Upper lobe of left lung (tissue), 6 donors: ENCODE results near the gene RAB11FIP4. TPM values are rescaled to one million over a fixed set of nuclear protein-coding genes. Genes with fewer than 3 reads are reported as not detected.
A peak's percentile ranks its signal among the peaks of the same experiment; 100 is the strongest.

ENCODE experiments used
- ATAC-seq, 2 donors: fragments of 200-7000 bp; cut with Tn5 transposase; one replicate each; pipeline ENCODE4 v1.9.1; 2022; ENCODE audit warnings: mild to moderate bottlenecking in 2 of 2, moderate library complexity in 2 of 2; ENCODE audit not compliant: low FRiP score in 2 of 2
- DNase-seq, 2 donors: peaks; one replicate each; pipeline ENCODE4 v3.0.0-alpha.2; 2019 to 2020
- H3K27ac ChIP-seq, 4 donors: fragments of 200-600 bp; sonication (generic); one replicate each; pipeline ENCODE4 v1.5.1; 2016 to 2019
- H3K27me3 ChIP-seq, 4 donors: fragments of 200-600 bp; sonication (generic); one replicate each; pipeline ENCODE4 v1.5.1; 2017 to 2019
- H3K36me3 ChIP-seq, 4 donors: fragments of 200-600 bp; sonication (generic); one replicate each; pipeline ENCODE4 v1.5.1; 2016 to 2019
- H3K4me1 ChIP-seq, 4 donors: fragments of 200-600 bp; sonication (generic); one replicate each; pipeline ENCODE4 v1.5.1; 2018 to 2019
- H3K4me3 ChIP-seq, 4 donors: fragments of 200-600 bp; sonication (generic); one replicate each; pipeline ENCODE4 v1.5.1; 2017 to 2019; ENCODE audit warnings: mild to moderate bottlenecking in 2 of 4, moderate library complexity in 1 of 4
- H3K9me3 ChIP-seq, 4 donors: fragments of 200-600 bp; sonication (generic); one replicate each; pipeline ENCODE4 v1.5.1; 2018 to 2019
- EP300 ChIP-seq, 4 donors: sonication (generic); formaldehyde crosslinking; IDR thresholded peaks; one replicate each; pipeline ENCODE4 v1.5.1; 2017; ENCODE audit warnings: antibody characterized with exemption in 4 of 4, control low read depth in 2 of 4
- POLR2A ChIP-seq, 4 donors: fragments of 450-650 bp; IDR thresholded peaks; one replicate each; pipeline ENCODE4 v1.5.1; 2016 to 2017; ENCODE audit warnings: antibody characterized with exemption in 4 of 4, mild to moderate bottlenecking in 2 of 4
- POLR2AphosphoS5 ChIP-seq, 2 donors: sonication (generic); formaldehyde crosslinking; IDR thresholded peaks; one replicate each; pipeline ENCODE4 v1.5.1; 2017; ENCODE audit warnings: antibody characterized with exemption in 2 of 2
- WGBS, 2 donors: methylation state at CpG; one replicate each; pipeline ENCODE4 v1.1.5; 2017 to 2018; 5-methylcytosine and 5-hydroxymethylcytosine counted together
- total RNA-seq, 6 donors: library from RNA; depleted of rRNA in 4 of 6; stranded (reverse); fragments of >200 nt in 4 of 6; gene quantifications; one replicate each; pipeline versions ENCODE4 v1.1.0 to v1.2.1, GENCODE V29; 2016 to 2021
- TF ChIP-seq, protein P1 (sequence below), 6 experiments: fragments of 450-650 bp in 4 of 6; fragments of 200-600 bp in 2 of 6; sonication (generic) in 2 of 6; IDR thresholded peaks; one replicate each; pipeline ENCODE4 v1.5.1; 2016 to 2019; ENCODE audit warnings: antibody characterized with exemption in 6 of 6
- donor health status: DM: no; HTN: no; CAD: no; lungs with moderate emphysema.
- donor health status: DM: no; HTN: yes; CAD: no; lungs with severe emphysema.

RAB11FIP4 gene
- total RNA-seq, 6 donors from 2014 or later = 15.2 to 36.1 (median 23.3) TPM

GRCh38 chr17:31583772-31584356 lies 192.4 kb downstream of the RAB11FIP4 start:
- no peak for DNase-seq
- Histone ChIP-seq H3K4me3 (no peak overlapping the region), H3K9me3 (no peaks in the 10 kb centered on the region), H3K27me3 (no peaks in the 10 kb centered on the region), H3K36me3 (no peaks in the 10 kb centered on the region), H3K27ac (no peak overlapping the region), H3K4me1 (peaks cover 36 to 40% (median 38%) of the 10 kb centered on the region in 4 donors)
- WGBS, 2 donors = 68 to 81% methylated on average over 7 of the region's 7 CpGs
- no peak for ATAC-seq
- TF ChIP-seq, protein P1, sequence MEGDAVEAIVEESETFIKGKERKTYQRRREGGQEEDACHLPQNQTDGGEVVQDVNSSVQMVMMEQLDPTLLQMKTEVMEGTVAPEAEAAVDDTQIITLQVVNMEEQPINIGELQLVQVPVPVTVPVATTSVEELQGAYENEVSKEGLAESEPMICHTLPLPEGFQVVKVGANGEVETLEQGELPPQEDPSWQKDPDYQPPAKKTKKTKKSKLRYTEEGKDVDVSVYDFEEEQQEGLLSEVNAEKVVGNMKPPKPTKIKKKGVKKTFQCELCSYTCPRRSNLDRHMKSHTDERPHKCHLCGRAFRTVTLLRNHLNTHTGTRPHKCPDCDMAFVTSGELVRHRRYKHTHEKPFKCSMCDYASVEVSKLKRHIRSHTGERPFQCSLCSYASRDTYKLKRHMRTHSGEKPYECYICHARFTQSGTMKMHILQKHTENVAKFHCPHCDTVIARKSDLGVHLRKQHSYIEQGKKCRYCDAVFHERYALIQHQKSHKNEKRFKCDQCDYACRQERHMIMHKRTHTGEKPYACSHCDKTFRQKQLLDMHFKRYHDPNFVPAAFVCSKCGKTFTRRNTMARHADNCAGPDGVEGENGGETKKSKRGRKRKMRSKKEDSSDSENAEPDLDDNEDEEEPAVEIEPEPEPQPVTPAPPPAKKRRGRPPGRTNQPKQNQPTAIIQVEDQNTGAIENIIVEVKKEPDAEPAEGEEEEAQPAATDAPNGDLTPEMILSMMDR (IDR thresholded peaks at IDR 0.05) = no peak
- TF ChIP-seq EP300 (IDR thresholded peaks at IDR 0.05) = no peak

DNA sequence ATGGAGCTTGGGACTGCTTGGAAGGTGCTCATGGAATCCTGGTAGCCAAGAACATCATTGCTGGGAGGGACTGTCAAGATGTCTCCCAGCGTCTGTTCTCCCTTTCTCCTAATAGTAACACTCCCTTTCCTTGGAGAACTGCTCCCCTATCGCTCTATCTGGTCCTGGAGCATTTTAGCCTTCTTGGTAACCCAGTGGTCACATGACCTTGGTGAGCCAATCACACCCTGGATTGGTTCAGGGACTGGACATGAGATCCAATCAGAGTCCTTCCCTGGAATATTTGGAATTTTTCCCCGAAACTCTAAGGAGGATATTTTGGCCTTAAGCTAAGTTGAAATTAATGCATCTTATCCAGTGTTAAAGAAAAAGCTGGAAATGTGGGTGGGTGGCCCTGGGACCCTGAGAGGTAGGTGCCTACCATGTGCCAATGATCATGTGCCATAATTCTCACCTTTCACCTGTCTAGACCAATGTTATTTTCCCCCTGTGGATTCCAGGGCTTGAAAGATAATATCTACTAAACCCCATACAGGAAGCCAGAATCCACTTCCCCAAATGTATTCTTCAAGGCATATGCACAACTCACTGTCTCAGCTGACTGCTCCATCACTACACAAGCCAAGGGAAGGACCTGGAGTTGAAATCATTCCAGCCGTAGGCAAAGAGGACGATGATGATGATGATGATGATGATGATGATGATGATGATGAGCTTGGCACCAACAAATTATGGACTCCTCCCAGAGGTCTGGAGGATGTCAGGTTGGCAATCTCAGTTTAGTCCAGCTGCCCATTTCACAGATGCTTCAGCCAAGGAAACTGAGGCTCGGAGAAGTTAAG lies 193.2 kb downstream of the RAB11FIP4 start:
- no peak overlapping the region for H3K4me3 ChIP-seq
- no peaks in the 10 kb centered on the region for H3K9me3 ChIP-seq
- no peak for ATAC-seq
- DNase-seq = no peak
- no peaks in the 10 kb centered on the region for H3K36me3 ChIP-seq
- peaks cover 30 to 32% (median 30%) of the 10 kb centered on the region in 4 donors for H3K4me1 ChIP-seq
- H3K27me3 ChIP-seq = no peaks in the 10 kb centered on the region
- H3K27ac ChIP-seq = no peak overlapping the region
- 86 to 89% methylated on average over 6 of the region's 6 CpGs for WGBS, 2 donors
- TF ChIP-seq POLR2A (IDR thresholded peaks at IDR 0.05) = no peak
- TF ChIP-seq, protein P1 (IDR thresholded peaks at IDR 0.05) = no peak

DNA sequence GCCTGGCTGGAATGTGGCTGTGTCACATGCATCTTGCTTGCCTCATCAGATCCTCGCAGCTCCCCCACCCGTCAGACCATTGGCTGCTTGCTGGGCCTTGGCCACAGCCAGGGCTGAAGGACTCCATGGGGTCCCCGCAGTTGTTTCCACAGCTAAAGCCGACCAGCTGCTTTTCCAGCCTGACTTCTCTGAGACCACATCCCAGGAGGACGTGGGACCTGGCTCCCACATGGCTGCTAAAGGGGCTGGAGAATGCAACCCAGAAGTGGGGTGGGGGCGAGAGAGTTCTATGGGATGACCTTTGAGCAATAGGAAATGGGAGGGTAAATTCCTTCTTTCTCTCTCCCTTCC lies 193.8 kb downstream of the RAB11FIP4 start:
- ATAC-seq = no peak
- no peak for DNase-seq
- Histone ChIP-seq H3K4me3 (no peak overlapping the region), H3K36me3 (no peaks in the 10 kb centered on the region), H3K9me3 (no peaks in the 10 kb centered on the region), H3K4me1 (peaks cover 24 to 26% (median 25%) of the 10 kb centered on the region in 4 donors), H3K27me3 (no peaks in the 10 kb centered on the region), H3K27ac (no peak overlapping the region)
- TF ChIP-seq, protein P1 (IDR thresholded peaks at IDR 0.05) = no peak
- TF ChIP-seq POLR2AphosphoS5 (IDR thresholded peaks at IDR 0.05) (no peak), POLR2A (IDR thresholded peaks at IDR 0.05) (no peak), EP300 (IDR thresholded peaks at IDR 0.05) (no peak)
- WGBS, 2 donors = 86 to 89% methylated on average over 6 of the region's 6 CpGs

- H3K4me3 ChIP-seq = no peak overlapping the region
- no peak overlapping the region for H3K27ac ChIP-seq
- H3K36me3 ChIP-seq = no peaks in the 10 kb centered on the region
- ATAC-seq (peak in 1 of 2 donors; percentile 74), DNase-seq (no peak)
- TF ChIP-seq POLR2AphosphoS5 (IDR thresholded peaks at IDR 0.05) (no peak), EP300 (IDR thresholded peaks at IDR 0.05) (no peak), POLR2A (IDR thresholded peaks at IDR 0.05) (no peak)
- TF ChIP-seq, protein P1 (IDR thresholded peaks at IDR 0.05) = no peak
- H3K9me3 ChIP-seq = no peaks in the 10 kb centered on the region
- peaks cover 7 to 9% (median 8%) of the 10 kb centered on the region in 4 donors for H3K4me1 ChIP-seq
- no peaks in the 10 kb centered on the region for H3K27me3 ChIP-seq
- WGBS, 2 donors = 43 to 69% methylated on average over 5 of the region's 5 CpGs
Measured at GRCh38 chr17:31586946-31587345, 195.5 kb downstream of the RAB11FIP4 start.
